HCT116 (cell line): Measurements from ENCODE around the gene DLG2. TPM values are rescaled to one million over a fixed set of nuclear protein-coding genes. Genes with fewer than 3 reads are reported as not detected.

Experiments
- ATAC-seq: fragments of 200-7000 bp; cut with Tn5 transposase; 2 replicates; pipeline ENCODE4 v1.9.1; 2020; ENCODE audit warnings: mild to moderate bottlenecking, moderate library complexity
- BruUV-seq: library from RNA; stranded (reverse); fragments of 400-500 nt; replicated peaks from 2 replicates; lab custom pipeline; 2021; lab: Mats Ljungman, UMichigan
- CTCF ChIA-PET: fragments of 300-600 bp; sonication (Branson Sonifier 250); formaldehyde crosslinking; loops from one replicate; lab custom pipeline; 2021; ENCODE audit warnings: antibody characterized with exemption; lab: Charles Lee
- POLR2A ChIA-PET: fragments of 300-600, 350-600 bp; sonication (Branson Sonifier 250); formaldehyde crosslinking; loops from one replicate; lab custom pipeline; 2021; ENCODE audit warnings: antibody characterized with exemption; lab: Charles Lee
- RAD21 ChIA-PET, 2 experiments: fragments of 300-600 bp; sonication (Branson Sonifier 250); formaldehyde crosslinking; loops; one replicate each; lab custom pipeline; 2023; ENCODE audit warnings: low total read pairs in 2 of 2; ENCODE audit not compliant: uncharacterized antibody in 2 of 2, unreplicated experiment in 2 of 2, low non-redundant PET in 1 of 2; lab: Charles Lee
- DNase-seq: peaks from one replicate; pipeline ENCODE4 v3.0.0-alpha.2; 2010; ENCODE audit warnings: low read depth, low spot score
- H2AFZ ChIP-seq: fragments of 200-600 bp; shearing (Covaris generic), sonication (generic); 2 replicates; pipeline ENCODE4 v1.6.1; 2017; ENCODE audit warnings: low read depth, mixed run types, mixed read lengths, antibody characterized with exemption, low read length; ENCODE audit not compliant: poor library complexity, severe bottlenecking
- H3K27ac ChIP-seq: 2 replicates; pipeline ENCODE4 v1.5.1; 2012; ENCODE audit warnings: low read depth, low read length
- H3K27me3 ChIP-seq: fragments of 200-600 bp; sonication (generic); 2 replicates; pipeline ENCODE4 v1.6.1; 2016; ENCODE audit warnings: mixed run types, low read length, mixed read lengths; ENCODE audit not compliant: insufficient read depth
- H3K36me3 ChIP-seq, 2 experiments: fragments of 200-500 bp in 1 of 2; fragments of 200-600 bp in 1 of 2; sonication (Bioruptor generic) in 1 of 2; sonication (generic) in 1 of 2; 2 replicates each; pipeline versions ENCODE4 v1.5.1 to v1.6.1; 2014 to 2016; ENCODE audit warnings: low read length in 2 of 2, inconsistent platforms in 1 of 2, mixed read lengths in 1 of 2, mixed run types in 1 of 2; ENCODE audit not compliant: insufficient read depth in 2 of 2, control insufficient read depth in 1 of 2
- H3K4me1 ChIP-seq, 2 experiments: fragments of 200-600 bp in 1 of 2; sonication (generic) in 1 of 2; 2 replicates each; pipeline versions ENCODE4 v1.5.1 to v1.6.1; 2012 to 2017; ENCODE audit warnings: low read length in 2 of 2, inconsistent platforms in 1 of 2, mild to moderate bottlenecking in 1 of 2, mixed read lengths in 1 of 2, mixed run types in 1 of 2, moderate library complexity in 1 of 2; ENCODE audit not compliant: insufficient read depth in 2 of 2, control insufficient read depth in 1 of 2
- H3K4me2 ChIP-seq: fragments of 200-600 bp; sonication (generic); 2 replicates; pipeline ENCODE4 v1.6.1; 2017; ENCODE audit warnings: mixed run types, low read length, mixed read lengths
- H3K4me3 ChIP-seq, 2 experiments: fragments of 200-600 bp in 1 of 2; sonication (generic) in 1 of 2; replicated peaks in 1 of 2; 2 replicates each; pipeline ENCODE4 v1.5.1; 2011 to 2016; ENCODE audit warnings: low read length in 2 of 2, control low read depth in 1 of 2, low read depth in 1 of 2, mild to moderate bottlenecking in 1 of 2, mixed read lengths in 1 of 2, mixed run types in 1 of 2
- H3K79me2 ChIP-seq: fragments of 200-600 bp; sonication (generic); 2 replicates; pipeline ENCODE4 v1.6.1; 2017; ENCODE audit warnings: mild to moderate bottlenecking, mixed run types, low read length, moderate library complexity, mixed read lengths; ENCODE audit not compliant: insufficient read depth
- H3K9ac ChIP-seq: fragments of 200-600 bp; sonication (generic); 2 replicates; pipeline ENCODE4 v1.6.1; 2016; ENCODE audit warnings: low read length, mixed read lengths
- H3K9me2 ChIP-seq: fragments of 200-600 bp; sonication (generic), shearing (Covaris generic); 2 replicates; pipeline ENCODE4 v1.6.1; 2017; ENCODE audit warnings: mixed run types, mild to moderate bottlenecking, moderate library complexity; ENCODE audit not compliant: insufficient read depth
- H3K9me3 ChIP-seq, 2 experiments: fragments of 200-500 bp in 1 of 2; fragments of 200-600 bp in 1 of 2; sonication (Bioruptor generic) in 1 of 2; sonication (generic) in 1 of 2; 2 replicates each; pipeline ENCODE4 v1.6.1; 2014 to 2017; ENCODE audit warnings: low read length in 2 of 2, mixed read lengths in 2 of 2, inconsistent platforms in 1 of 2, low read depth in 1 of 2, mild to moderate bottlenecking in 1 of 2, mixed run types in 1 of 2, moderate library complexity in 1 of 2; ENCODE audit not compliant: control insufficient read depth in 1 of 2, insufficient read depth in 1 of 2
- H4K20me1 ChIP-seq: fragments of 200-600 bp; sonication (generic), shearing (Covaris generic); 2 replicates; pipeline ENCODE4 v1.6.1; 2017; ENCODE audit warnings: mixed run types, mild to moderate bottlenecking, moderate library complexity; ENCODE audit not compliant: insufficient read depth
- ATF3 ChIP-seq: IDR thresholded peaks from 2 replicates; pipeline ENCODE4 v1.6.1; 2012
- CEBPB ChIP-seq: IDR thresholded peaks from 2 replicates; pipeline ENCODE4 v1.6.1; 2012; ENCODE audit warnings: low read depth
- EGR1 ChIP-seq: IDR thresholded peaks from 2 replicates; pipeline ENCODE4 v1.6.1; 2012; ENCODE audit warnings: low read depth
- ELF1 ChIP-seq: IDR thresholded peaks from 2 replicates; pipeline ENCODE4 v1.6.1; 2012; ENCODE audit warnings: low read depth, borderline replicate concordance
- EZH2 ChIP-seq: fragments of 200-600 bp; sonication (generic); IDR thresholded peaks from 2 replicates; pipeline ENCODE4 v1.6.1; 2017; ENCODE audit warnings: antibody characterized with exemption, mixed run types
- JUND ChIP-seq: IDR thresholded peaks from 2 replicates; pipeline ENCODE4 v1.6.1; 2012
- POLR2A ChIP-seq: IDR thresholded peaks from 2 replicates; pipeline ENCODE4 v1.7.0; 2011; ENCODE audit warnings: borderline replicate concordance; ENCODE audit not compliant: insufficient read depth, insufficient read length; ENCODE audit errors: extremely low read depth
- SRF ChIP-seq: IDR thresholded peaks from 2 replicates; pipeline ENCODE4 v1.6.1; 2012; ENCODE audit warnings: low read depth
- TCF7L2 ChIP-seq: IDR thresholded peaks from 2 replicates; pipeline ENCODE4 v1.7.0; 2011; ENCODE audit warnings: borderline replicate concordance, inconsistent platforms; ENCODE audit not compliant: insufficient read depth, insufficient read length; ENCODE audit errors: extremely low read depth
- YY1 ChIP-seq: IDR thresholded peaks from 2 replicates; pipeline ENCODE4 v1.6.1; 2011; ENCODE audit warnings: low read length, low read depth, moderate library complexity, mild to moderate bottlenecking; ENCODE audit not compliant: insufficient replicate concordance; ENCODE audit errors: extremely low read depth
- ZFX ChIP-seq: fragments of 450-650 bp; IDR thresholded peaks from 2 replicates; pipeline ENCODE4 v1.6.1; 2017
- ZNF274 ChIP-seq: fragments of 200-500 bp; sonication (Bioruptor generic); IDR thresholded peaks from 2 replicates; pipeline ENCODE4 v1.6.1; 2014; ENCODE audit warnings: mild to moderate bottlenecking, low read depth, low read length, inconsistent platforms
- intact Hi-C: fragments of 100-400 bp; cut with micrococcal nuclease; formaldehyde crosslinking; loops from 2 replicates; pipeline ENCODE4 v1.10.0; 2022
- total RNA-seq: library from RNA; stranded (reverse); gene quantifications from one replicate; pipeline ENCODE4 v1.2.1, GENCODE V29; 2021; ENCODE audit not compliant: unreplicated experiment
- TF ChIP-seq, protein P1 (sequence below): IDR thresholded peaks from 2 replicates; pipeline ENCODE4 v1.6.1; 2012; ENCODE audit warnings: low read depth
- TF ChIP-seq, protein P2 (sequence below): IDR thresholded peaks from 2 replicates; pipeline ENCODE4 v1.6.1; 2011; ENCODE audit warnings: mild to moderate bottlenecking, low read length, moderate library complexity; ENCODE audit not compliant: insufficient replicate concordance; ENCODE audit errors: extremely low read depth

Gene DLG2
- total RNA-seq, 1 experiment from 2014 or later: 2.4 TPM

DNA sequence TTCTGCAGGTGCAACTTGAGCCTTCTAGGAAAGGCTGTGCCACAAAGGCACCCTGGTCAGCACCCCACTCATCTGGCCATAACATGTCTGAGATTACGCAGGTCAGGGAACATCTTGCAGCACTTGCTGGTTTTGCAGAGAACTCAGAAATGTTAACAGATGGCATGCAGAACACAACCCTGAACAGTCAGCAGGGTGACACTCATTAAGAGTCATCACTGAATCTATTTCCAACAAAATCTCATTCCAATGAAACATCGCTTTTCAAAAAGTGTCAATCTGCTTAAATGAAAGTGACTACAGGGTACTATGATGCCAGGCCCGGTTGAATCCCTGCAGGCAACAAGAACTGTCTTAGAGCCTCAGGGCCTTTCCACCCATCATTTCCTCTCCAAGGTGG is 1971.2 kb downstream of the DLG2 start:
- no peak for DNase-seq
- no peak overlapping the region for H2AFZ ChIP-seq
- BruUV-seq: no TSS peak
- no peaks in the 10 kb centered on the region for H3K9me3 ChIP-seq
- CTCF ChIA-PET: no interaction called here
- ATAC-seq: no peak
- H3K9ac ChIP-seq: no peak overlapping the region
- H3K9me2 ChIP-seq: no peaks in the 10 kb centered on the region
- H3K27ac ChIP-seq: no peak overlapping the region
- no peaks in the 10 kb centered on the region for H4K20me1 ChIP-seq
- no peaks in the 10 kb centered on the region for H3K4me1 ChIP-seq
- intact Hi-C loops: no loop called here
- H3K4me2 ChIP-seq: no peak overlapping the region
- POLR2A ChIA-PET: no interaction called here
- H3K27me3 ChIP-seq: peaks cover 7% of the 10 kb centered on the region; the same call in 1 of the 2 replicates
- H3K79me2 ChIP-seq: no peaks in the 10 kb centered on the region
- H3K36me3 ChIP-seq: no peaks in the 10 kb centered on the region
- TF ChIP-seq JUND (no peak), ZNF274 (no peak), YY1 (no peak), SRF (no peak), TCF7L2 (no peak), EGR1 (no peak), ELF1 (no peak), ZFX (no peak), CEBPB (no peak), EZH2 (no peak), ATF3 (no peak), POLR2A (no peak)
- TF ChIP-seq, protein P1, sequence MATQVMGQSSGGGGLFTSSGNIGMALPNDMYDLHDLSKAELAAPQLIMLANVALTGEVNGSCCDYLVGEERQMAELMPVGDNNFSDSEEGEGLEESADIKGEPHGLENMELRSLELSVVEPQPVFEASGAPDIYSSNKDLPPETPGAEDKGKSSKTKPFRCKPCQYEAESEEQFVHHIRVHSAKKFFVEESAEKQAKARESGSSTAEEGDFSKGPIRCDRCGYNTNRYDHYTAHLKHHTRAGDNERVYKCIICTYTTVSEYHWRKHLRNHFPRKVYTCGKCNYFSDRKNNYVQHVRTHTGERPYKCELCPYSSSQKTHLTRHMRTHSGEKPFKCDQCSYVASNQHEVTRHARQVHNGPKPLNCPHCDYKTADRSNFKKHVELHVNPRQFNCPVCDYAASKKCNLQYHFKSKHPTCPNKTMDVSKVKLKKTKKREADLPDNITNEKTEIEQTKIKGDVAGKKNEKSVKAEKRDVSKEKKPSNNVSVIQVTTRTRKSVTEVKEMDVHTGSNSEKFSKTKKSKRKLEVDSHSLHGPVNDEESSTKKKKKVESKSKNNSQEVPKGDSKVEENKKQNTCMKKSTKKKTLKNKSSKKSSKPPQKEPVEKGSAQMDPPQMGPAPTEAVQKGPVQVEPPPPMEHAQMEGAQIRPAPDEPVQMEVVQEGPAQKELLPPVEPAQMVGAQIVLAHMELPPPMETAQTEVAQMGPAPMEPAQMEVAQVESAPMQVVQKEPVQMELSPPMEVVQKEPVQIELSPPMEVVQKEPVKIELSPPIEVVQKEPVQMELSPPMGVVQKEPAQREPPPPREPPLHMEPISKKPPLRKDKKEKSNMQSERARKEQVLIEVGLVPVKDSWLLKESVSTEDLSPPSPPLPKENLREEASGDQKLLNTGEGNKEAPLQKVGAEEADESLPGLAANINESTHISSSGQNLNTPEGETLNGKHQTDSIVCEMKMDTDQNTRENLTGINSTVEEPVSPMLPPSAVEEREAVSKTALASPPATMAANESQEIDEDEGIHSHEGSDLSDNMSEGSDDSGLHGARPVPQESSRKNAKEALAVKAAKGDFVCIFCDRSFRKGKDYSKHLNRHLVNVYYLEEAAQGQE: no peak
- TF ChIP-seq, protein P2, sequence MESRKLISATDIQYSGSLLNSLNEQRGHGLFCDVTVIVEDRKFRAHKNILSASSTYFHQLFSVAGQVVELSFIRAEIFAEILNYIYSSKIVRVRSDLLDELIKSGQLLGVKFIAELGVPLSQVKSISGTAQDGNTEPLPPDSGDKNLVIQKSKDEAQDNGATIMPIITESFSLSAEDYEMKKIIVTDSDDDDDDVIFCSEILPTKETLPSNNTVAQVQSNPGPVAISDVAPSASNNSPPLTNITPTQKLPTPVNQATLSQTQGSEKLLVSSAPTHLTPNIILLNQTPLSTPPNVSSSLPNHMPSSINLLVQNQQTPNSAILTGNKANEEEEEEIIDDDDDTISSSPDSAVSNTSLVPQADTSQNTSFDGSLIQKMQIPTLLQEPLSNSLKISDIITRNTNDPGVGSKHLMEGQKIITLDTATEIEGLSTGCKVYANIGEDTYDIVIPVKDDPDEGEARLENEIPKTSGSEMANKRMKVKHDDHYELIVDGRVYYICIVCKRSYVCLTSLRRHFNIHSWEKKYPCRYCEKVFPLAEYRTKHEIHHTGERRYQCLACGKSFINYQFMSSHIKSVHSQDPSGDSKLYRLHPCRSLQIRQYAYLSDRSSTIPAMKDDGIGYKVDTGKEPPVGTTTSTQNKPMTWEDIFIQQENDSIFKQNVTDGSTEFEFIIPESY: no peak
- RAD21 ChIA-PET: no interaction called here
- no peak overlapping the region for H3K4me3 ChIP-seq
